22Rv1 (cell line): ENCODE data around the gene G3BP1.
"Not testable (repeated sequence)": the region's sequence is repeated elsewhere in the genome, so short reads cannot be mapped to it uniquely, and the experiment has no call there.

Source experiments
- H3K27ac ChIP-seq: fragments of 450-650 bp; 2 replicates; pipeline ENCODE4 v1.5.1; 2017
- ZFX ChIP-seq: fragments of 450-650 bp; IDR thresholded peaks from 2 replicates; pipeline ENCODE4 v1.6.1; 2017; ENCODE audit warnings: antibody characterized with exemption, borderline replicate concordance
- TF ChIP-seq, protein P1 (sequence below): fragments of 450-650 bp; IDR thresholded peaks from 2 replicates; pipeline ENCODE4 v1.5.1; 2017; ENCODE audit warnings: mild to moderate bottlenecking

The G3BP1 gene

DNA sequence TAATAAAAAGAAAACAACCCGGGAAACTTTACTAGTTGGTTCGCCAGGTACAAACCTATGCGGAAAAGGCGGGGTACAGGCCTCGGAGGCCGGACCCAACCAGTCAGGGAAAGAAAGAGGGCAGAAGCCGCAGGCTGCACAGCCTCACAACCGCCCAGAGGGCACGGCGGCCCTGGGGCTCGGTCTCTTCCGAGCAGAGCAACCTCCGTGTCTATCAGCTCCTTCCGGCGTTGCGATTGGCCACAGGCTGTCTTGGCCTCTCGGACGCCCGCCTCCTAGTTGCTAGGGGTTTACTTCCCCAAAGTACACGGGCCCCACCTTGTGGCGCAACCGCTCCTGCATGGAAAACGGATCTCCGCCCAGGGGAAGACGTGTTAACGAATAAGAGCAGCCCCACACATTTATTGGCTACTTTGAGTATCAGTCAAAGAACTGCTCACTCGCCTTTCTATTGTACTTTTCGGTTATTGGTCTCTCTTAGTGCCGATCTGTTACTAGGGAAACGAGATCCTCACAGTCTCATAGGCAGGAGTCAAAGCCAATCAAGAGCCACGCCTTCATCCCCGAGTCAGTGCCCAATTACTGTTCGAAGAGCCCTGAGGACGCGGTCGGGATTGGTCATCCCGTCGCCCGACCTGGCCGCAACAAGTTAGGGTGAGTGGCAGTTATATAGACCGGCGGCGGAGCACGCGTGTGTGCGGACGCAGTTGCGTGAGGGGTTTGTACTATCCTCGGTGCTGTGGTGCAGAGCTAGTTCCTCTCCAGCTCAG lies at the start of gene G3BP1:
Gene G3BP1 (plus strand): TSS at position 696 of the 770 bp plus-strand sequence. CDS start 14,667 bp downstream, outside the sequence.
- H3K27ac ChIP-seq: peak within 1 kb of the TSS; percentile 96
- TF ChIP-seq, protein P1, sequence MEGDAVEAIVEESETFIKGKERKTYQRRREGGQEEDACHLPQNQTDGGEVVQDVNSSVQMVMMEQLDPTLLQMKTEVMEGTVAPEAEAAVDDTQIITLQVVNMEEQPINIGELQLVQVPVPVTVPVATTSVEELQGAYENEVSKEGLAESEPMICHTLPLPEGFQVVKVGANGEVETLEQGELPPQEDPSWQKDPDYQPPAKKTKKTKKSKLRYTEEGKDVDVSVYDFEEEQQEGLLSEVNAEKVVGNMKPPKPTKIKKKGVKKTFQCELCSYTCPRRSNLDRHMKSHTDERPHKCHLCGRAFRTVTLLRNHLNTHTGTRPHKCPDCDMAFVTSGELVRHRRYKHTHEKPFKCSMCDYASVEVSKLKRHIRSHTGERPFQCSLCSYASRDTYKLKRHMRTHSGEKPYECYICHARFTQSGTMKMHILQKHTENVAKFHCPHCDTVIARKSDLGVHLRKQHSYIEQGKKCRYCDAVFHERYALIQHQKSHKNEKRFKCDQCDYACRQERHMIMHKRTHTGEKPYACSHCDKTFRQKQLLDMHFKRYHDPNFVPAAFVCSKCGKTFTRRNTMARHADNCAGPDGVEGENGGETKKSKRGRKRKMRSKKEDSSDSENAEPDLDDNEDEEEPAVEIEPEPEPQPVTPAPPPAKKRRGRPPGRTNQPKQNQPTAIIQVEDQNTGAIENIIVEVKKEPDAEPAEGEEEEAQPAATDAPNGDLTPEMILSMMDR: peak; percentile 14; the same call in 1 of the 2 replicates
- TF ChIP-seq ZFX: no peak

DNA sequence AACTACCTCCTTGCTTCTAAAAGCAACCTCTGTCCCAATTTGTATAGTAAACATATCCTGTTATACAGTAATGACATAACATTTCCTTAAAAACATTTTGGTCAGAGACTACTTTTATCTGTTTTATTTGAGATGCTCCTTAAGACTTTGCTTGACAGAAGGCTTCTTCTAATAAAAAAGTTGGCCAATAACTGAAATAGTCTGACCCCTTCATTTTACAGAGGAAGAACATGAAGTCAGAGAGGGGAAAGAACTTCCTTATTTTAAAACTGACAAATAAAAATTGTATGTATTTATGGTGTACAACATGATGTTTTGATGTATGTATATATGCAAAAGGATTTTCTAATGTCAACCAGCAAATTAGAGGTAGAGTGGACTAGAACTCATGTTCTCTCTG lies 49.2 kb upstream of the G3BP1 start:
- TF ChIP-seq, protein P1: no peak
- no peak for TF ChIP-seq ZFX
- H3K27ac ChIP-seq: no peak overlapping the region

DNA sequence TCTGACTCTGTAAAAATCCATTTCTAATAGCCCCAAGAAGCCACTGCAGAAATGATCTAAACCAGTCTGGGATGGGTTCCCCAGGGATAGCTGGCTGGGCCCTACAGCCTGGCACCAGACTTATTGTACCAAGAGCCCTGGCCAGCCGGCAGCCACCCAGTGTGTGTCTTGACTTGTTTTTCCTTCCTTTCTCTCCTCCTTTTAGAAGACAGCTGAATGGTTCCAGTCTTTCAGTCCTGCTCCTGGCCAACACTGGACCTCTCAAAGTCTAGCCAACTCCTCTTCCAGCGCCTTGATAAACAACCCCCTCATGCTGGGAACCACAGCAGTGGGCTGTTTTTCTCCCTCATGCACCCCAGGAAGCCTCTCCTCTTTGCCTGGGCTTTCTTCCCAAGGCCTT lies 47.4 kb upstream of the G3BP1 start:
- no peak for TF ChIP-seq ZFX
- H3K27ac ChIP-seq: no peak overlapping the region

DNA sequence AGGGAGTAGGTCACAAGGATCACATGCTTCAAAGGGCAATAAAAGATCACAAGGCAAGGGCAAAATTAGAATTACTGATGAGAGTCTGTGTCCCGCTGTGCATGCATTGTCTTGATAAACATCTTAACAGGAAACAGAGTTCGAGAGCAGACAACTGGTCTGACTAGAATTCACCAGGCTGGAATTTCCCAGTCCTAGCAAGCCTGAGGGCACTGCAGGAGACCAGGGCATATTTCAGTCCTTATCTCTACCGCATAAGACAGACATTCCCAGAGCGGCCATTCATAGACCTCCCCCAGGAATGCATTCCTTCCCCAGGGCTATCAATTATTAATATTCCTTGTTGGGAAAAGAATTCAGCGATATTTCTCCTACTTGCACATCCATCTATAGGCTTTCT lies 42.2 kb upstream of the G3BP1 start:
- H3K27ac ChIP-seq: not testable (repeated sequence)

DNA sequence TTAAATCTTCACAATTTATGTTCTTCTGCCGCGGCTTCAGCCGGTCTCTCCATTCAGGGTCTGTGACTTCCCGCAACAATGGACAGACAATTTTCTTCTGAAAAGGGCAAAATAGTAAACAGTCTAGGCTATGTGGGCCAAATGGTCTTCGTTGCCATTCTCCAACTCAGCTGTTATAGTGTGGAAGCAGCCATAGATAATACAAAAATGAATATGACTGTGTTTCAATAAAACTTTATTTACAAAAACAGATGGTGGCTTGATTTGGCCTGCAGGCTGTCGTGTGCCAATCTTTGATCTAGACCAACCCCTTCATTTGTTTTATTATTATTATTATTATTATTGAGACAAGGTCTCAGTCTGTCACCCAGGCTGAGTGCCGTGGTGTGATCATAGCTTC lies 41.4 kb upstream of the G3BP1 start:
- H3K27ac ChIP-seq: no peak overlapping the region
- no peak for TF ChIP-seq ZFX
- TF ChIP-seq, protein P1: no peak

GRCh38 chr5:151733358-151734063 lies 38.2 kb upstream of the G3BP1 start:
- H3K27ac ChIP-seq: no peak overlapping the region
- TF ChIP-seq, protein P1: no peak
- no peak for TF ChIP-seq ZFX

- TF ChIP-seq, protein P1: no peak
- no peak for TF ChIP-seq ZFX
- no peak overlapping the region for H3K27ac ChIP-seq
Measured at GRCh38 chr5:151734064-151734408, 37.7 kb upstream of the G3BP1 start.

DNA sequence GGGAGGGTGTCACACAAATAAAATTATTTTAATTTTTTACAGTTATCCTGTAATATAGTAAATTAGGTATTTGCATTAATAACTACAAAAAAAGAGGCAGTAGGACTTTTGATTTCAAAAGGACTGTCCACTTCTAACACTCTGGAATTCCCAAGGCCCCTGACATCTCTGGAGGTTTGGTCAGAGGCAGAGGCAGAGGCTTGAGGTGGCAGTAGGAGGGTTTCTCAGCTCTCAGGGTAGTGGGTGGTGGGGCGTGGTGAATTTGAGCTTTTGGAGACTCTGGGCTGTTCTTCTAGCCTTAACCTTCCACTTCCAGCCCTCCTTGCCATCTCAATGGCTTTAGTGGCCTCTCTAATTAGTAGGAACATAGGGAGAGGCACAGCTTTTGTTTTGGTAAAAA lies 36.1 kb upstream of the G3BP1 start:
- no peak overlapping the region for H3K27ac ChIP-seq
- no peak for TF ChIP-seq ZFX
- TF ChIP-seq, protein P1: no peak
